Activated T-helper 1 cell treated with anti-CD3 and anti-CD28 coated beads, Interleukin-2, amount 50 U/mL, for 16 hours (primary cell): ENCODE data around the gene DNTTIP2.
A peak's percentile ranks its signal among the peaks of the same experiment; 100 is the strongest.
"Not testable (repeated sequence)": the region's sequence is repeated elsewhere in the genome, so short reads cannot be mapped to it uniquely, and the experiment has no call there.

Source experiments
- DNase-seq, 2 donors: peaks; one replicate each; pipeline ENCODE4 v3.0.0-alpha.2; 2020; ENCODE audit warnings: low read depth in 1 of 2, low spot score in 1 of 2

Gene DNTTIP2

DNA sequence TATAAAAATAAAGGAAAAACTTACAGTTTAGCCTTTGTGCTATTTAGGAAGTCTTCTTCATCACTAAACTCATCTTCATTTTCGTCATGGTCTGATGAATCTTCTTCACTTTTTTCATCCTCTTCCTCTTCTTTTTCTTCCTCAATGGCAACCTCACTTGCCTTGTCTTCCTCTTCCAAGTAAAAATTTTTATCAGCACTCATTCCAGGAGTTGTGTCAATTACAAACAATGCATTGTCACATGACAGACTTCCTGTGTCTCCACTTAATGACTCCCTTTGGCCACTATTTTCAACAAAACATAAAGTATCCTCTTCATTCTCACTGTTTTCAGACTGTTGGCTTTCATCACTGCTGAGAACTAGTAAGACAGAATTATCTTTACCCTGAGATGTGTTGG is 2.8 kb downstream of the DNTTIP2 start:
- no peak for DNase-seq

DNA sequence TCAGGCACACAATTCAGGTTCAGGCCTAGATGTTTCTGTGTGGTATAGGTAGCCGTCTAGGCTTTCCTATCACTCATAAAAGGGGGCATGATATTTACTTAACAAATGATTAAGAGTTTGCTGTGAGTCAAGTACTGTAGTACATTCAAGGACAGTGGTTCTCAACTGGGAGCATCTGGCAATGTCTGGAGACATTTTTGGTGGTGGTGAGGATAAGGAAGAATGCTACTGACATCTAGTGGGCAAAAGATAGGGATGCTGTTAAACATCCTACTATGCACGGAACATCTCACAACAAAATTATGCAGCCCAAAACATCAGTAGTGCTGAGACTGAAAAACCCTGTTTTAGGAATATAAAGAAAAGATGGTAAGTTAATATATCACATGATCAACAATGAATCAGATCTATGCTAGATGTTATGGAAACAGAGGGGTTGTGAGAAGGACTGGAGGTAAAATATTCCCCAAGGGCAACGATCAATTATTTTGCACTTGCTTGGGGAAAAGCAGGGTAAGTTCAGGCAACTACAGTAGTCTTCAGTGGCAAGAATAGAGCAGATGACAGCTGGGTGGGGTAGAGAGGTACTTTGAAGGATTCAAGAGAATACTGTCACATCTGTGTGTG is 4.9 kb downstream of the DNTTIP2 start:
- DNase-seq, result no peak

DNA sequence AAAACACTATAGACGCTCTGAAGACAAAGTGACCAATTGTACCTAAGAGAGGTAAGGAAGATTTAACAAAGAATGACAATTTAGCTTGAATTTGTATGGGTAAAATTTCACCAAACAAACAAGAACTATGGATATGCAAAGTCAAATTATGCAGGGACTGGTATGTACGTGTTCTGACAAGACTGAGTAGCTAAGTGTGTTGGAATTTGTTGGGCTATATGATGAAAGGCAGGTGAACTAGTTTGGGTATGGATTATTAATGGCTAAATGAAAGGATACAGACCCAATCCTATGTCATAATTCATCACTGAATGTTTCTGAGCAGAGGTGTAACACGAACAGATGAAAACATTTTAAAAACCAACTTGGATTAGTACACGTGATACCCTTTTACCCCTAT is 7.6 kb downstream of the DNTTIP2 start:
- no peak for DNase-seq

DNA sequence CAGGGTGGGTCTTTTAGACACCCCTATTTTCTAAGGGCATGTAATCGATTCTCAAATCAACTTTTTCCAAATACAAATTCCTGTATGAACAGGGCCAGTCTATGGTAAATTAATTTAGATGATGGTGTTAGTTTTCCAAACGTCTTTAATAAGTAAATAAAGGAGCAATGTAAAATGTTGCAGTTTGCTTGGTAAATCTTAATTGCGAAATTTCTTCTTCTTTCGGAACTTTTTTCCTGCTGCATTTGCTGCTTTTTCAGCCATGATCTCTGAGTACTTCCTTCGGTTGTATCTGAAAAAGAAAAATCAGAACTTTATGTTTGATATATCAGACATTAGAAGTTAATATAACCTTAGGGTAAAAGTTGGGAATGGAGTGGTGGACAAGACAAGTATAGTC is 9.4 kb downstream of the DNTTIP2 start:
- no peak for DNase-seq

DNA sequence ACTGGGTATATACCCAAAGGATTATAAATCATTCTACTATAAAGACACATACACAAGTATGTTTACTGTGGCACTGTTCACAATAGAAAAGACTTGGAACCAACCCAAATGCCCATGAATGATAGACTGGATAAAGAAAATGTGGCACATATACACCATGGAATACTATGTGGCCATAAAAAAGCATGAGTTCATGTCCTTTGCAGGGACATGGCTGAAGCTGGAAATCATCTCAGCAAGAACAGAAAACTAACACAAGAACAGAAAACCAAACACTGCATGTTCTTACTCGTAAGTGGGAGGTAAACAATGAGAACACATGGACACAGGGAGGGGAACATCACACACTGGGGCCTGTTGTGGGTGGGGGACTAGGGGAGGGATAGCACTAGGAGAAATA is 10.5 kb downstream of the DNTTIP2 start:
- DNase-seq, result not testable (repeated sequence)

DNA sequence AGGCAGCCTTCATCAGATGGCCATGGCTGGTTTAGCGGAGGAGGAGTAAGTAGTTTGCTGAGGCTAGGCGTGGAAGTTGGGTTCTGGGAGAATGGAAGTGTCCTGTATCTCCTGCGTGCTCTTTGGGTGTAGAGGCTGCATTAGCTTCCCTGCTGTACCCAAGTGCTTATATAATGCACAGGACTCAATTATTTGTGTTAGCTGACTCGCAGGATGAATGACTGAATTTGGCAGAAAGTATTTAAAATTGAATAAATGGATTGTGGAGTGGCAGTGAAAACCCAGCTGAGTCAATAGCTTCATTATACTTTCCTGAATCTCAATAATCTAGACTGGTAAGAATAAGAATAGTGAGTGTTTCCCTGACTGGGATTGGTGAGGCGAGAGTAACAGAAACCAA is 13.8 kb downstream of the DNTTIP2 start:
- DNase-seq, result no peak

DNA sequence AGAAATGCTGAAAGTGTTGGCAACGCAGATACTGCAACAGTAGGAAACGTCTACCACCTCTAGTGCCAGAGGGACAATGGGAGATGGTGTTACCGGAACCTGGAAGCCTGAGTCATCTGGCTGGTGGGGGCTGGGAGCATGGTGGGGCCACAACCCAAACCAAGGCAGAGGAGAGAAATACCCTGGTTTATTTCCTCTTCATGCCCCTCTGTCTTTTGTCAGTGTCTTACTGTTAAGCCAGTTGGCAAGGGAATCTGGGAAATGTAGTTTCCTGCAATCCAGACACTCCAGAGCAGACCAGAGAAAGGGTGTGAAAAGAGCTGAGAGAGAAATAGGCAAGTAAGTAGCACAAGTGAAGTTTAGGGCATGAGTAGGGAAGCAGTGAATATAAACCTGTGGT is 14.8 kb downstream of the DNTTIP2 start:
- no peak for DNase-seq

DNA sequence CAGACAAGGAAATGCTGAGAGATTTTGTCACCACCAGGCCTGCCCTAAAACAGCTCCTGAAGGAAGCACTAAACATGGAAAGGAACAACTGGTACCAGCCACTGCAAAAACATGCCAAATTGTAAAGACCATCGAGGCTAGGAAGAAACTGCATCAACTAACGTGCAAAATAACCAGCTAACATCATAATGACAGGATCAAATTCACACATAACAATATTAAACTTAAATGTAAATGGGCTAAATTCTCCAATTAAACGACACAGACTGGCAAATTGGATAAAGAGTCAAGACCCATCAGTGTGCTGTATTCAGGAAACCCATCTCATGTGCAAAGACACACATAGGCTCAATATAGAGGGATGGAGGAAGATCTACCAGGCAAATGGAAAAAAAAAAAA is 21.4 kb downstream of the DNTTIP2 start:
- DNase-seq, result not testable (repeated sequence)

DNA sequence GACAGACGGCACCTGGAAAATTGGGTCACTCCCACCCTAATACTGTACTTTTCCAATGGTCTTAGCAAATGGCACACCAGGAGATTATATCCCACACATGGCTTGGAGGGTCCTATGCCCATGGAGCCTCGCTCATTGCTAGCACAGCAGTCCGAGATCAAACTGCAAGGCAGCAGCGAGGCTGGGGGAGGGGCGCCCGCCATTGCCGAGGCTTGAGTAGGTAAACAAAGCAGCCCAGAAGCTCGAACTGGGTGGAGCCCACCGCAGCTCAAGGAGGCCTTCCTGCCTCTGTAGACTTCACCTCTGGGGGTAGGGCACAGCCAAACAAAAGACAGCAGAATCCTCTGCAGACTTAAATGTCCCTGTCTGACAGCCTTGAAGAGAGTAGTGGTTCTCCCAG is 23.0 kb downstream of the DNTTIP2 start:
- not testable (repeated sequence) for DNase-seq

DNA sequence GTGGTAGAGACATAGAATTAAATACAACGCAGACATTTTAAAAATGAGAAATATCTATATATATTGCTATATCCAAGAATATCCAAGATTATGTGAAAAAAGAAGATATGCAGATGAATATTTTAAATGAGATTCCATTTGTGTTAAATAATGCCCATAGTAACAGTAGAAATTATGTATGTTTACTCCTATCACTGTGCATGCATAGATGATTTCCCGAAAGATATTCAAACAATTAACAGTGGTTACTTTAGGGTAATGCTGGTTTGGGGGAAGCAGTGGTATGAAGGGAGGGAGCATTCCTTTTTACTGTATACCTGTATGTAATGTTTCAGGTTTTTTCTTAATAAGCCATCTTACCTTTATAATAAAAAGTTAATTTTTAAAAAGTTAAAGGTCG is 25.1 kb downstream of the DNTTIP2 start:
- no peak for DNase-seq

DNA sequence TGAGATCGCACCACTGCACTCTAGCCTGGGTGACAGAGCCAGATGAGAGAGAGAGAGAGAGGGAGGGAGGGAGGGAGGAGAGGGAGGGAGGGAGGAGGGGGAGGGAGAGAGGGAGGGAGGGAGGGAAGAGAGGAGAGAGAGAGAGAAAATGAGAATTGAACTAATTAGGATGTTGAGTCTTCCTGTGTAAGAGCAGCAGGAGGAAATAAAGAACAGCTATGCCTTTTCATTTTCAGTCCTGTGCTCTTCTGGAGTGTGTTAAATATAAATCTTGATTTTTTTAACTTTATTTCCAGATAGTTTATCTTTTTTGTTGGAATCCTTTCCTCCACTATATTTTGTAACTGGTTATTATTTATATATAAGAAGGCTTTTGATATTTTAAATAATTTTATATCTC is 27.1 kb downstream of the DNTTIP2 start:
- DNase-seq, result no peak

DNA sequence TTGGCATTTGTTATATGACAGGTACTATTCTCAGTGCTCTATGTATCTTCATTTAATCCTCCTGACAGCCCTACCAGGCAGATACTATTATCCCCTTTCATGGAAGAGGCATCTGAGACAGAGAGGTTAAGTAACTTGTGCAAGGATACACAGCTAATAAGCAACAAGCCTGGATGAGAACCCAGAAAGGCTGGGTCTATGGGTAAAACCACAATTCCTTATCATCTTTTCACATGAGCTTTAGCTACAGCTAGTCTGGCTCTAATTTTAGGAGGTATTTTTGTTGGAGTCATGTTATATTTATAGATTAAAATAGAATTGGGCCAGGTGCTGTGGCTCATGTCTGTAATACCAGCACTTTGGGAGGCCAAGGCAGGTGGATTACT is 27.7 kb downstream of the DNTTIP2 start:
- no peak for DNase-seq

DNA sequence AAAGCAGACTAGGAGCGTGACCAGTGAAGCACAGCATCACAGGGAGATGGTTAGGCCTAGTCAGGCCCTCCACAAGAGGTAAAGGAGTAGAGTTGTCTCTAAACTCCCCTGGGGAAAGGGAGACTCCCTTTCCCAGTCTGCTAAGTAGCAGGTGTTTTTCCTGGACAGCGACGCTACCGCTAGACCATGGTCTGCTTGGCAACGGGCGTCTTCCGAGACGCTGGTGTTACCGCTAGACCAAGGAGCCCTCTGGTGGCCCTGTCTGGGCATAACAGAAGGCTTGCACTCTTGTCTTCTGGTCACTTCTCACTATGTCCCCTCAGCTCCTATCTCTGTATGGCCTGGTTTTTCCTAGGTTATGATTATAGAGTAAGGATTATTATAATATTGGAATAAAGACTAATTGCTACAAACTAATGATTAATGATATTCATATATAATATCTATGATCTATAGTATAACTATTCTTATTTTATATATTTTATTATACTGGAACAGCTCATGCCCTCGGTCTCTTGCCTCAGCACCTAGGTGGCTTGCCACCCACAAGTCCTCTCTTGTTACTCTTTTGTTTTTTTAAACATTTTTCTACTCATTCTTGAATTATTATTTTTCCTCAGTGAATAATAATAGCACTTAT is 28.2 kb downstream of the DNTTIP2 start:
- DNase-seq, result peak; percentile 21 to 36

DNA sequence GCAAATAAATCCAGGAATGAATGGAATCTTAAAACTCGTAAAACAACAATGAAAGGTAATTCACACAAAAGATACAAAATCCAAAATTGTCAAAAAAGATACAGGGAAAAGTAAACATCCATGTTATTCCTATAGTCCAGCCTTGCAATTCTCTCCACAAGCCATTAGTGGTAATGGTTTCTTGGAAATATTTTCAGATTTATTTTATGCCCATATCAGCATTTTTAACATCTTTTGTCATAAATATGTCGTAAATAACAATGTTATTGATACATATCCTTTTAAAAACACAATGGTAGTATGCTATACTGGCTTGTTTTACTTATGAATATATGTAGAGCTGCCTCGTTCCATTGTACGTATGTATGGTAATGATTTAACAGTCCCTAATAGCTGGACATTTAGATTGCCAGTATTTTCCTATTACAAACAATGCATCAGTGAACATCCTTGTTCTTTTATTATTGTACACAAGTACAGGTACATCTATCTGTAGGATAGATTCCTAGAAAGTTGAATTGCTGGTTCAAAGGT is 30.6 kb downstream of the DNTTIP2 start:
- no peak for DNase-seq

DNA sequence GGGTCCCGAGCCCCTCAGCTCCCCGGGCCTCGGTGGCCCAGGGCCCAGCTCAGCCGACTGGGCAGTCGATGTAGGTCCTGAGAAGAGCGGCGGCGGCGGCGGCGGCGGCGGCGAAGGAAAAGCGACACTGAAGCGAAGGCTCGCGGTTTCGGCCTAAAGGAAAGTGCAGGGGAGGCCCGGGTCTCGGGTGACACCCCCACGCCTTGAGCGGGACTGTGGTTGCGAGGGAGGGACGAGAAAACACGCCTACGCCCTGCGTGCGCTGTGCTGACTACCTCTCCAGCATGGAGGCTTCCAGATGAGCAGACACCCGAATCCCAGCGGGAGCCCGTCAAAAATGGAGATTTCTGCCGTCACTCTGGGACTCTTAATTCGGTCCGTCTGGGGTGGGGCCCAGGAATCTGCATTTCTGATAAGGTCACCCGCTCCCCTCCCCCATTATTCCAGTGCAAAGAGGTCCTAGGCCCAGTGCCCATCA is 31.2 kb downstream of the DNTTIP2 start:
- peak; percentile 46 to 61 for DNase-seq

DNA sequence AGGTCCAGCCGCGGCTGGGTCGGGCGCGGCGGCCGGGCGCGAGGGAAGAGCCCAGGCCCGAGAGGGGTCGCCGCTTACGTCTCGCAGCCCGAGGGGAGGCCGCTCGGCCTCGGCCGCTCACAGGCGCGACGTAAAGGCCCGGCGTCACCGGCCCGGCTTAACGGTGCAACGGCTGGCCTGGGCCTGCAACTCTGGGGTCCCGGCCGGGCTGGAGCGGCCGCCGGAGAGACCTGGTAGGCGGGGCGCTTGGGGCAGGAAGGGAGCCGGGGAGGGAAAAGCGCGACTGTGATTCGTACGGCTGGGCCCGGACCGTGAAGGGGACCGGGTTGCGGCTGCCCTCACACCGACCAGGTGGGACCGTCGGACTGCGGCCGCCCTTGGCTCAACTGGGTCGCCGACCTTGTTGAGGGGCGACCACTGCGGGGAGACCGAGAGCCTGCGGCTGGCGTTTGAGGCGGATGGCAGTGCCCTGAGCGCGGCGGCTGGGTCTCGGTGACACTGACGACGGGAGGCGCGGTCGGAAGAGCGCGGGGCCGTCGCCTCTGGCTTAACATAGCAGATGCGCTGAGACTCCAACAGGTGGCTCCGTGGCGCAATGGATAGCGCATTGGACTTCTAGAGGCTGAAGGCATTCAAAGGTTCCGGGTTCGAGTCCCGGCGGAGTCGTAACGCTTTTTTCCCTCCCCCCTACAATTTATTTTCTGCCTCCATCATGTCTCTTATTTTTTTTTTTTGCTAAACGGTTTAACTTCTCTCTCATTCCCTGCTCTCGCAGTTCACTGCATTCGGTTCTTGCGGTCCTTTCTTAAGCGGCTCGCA is 31.8 kb downstream of the DNTTIP2 start:
- peak; percentile 83 to 89 for DNase-seq

DNA sequence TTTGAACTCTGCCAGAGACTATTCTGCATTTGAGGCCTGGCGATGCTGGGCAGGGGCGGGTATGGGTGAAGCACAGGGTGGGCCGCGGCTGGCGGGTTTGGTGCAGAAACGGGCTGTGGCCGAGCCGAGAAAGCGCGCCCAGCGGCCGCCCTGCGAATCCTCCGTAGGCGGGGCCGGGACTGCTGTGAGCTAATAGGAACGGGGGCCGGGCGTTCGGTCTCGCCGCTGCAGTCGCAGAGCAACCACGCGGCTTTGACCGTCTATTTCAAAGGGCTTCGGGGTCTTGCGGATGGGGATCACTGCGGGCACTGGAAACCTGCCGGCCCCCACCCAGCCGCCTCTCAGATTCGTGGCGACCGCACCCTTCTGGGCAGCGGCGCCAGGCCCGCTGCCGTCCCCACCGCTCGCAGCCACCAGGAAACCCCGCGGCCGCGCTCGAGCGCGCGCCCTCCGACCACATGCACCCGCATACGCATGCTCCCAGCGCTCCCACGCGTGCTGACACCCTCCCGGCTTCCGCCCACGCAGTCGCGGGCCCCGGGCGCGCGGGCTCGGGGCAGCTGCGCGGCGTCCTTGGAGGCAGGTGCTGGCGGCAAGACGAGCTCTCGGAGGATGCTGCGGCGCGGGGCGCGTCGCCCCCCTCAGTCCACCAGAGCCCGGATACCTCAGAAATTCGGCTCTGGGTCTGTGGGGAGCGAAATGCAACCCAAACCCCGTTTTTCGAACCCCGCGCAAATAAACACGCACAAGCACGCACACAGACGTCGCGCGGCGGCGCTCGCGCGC is 32.6 kb downstream of the DNTTIP2 start:
- DNase-seq, result peak; percentile 67 to 77

DNA sequence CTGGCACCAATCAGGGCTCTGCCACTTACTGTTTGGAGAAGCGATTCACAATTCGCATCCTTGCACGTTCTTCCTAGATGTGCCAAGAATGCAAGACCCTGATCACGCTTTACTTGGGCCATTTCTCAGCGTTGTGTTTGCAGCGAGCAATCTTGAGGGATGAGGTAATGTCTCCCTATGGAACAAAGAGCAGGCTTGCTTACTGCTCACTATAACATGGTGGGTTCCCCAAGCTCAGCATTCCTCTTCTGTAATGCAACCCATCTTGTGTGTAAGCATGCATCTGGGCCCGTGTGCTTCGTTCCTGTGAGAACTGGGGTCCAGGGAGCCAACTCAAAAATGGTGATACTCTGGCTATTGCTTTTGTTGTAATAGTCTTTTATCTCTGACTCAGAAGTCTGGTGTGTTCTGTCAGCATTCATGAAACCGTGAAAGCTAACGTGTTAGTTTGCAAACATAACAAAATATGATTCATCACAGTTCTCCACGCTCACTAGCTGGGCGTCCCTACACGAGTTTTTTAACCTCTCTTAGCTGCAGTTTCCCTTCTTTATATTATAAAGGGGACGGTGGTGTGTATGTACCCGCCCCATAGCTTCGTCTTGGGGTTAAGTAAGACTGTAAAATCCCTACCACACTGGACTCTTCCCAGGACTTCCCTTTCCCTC is 33.3 kb downstream of the DNTTIP2 start:
- DNase-seq, result peak in 1 of 2 donors; percentile 16

DNA sequence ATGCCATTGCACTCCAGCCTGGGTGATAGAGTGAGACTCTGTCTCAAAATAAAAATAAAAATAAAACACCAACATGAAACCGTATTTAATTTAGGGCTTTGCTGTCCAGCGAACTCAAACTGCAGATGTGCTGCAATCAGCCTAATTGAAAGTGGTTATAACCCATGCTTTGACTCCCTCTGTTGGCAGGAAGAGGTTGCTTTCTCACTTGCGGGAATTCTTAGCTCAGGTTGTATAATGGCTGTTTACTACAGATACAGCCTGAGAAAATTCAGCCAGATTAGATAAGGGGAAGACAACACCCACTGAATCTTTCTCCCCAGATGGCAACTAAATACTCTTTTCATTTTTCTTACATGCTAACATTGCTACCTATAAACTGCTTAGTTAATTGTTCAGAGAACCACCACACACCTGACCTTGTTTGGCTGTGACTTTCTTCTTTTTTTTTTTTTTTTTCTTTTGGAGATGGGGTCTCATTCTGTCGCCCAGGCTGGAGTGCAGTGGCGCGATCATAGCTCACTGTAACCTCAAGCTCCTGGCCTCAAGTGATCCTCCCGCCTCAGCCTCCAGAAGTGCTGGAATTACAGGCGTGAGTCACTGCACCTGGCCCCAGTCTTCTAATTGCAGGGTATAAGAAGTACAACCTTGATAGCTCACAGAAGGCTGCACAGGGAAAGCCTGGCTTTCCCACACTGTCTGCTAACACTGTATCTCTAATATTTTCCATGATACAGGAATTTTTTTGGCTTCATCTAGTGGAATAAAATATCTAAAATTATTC is 34.6 kb downstream of the DNTTIP2 start:
- no peak for DNase-seq
